H9 (cell line): ENCODE data around the gene HESX1. TPM values are rescaled to one million over a fixed set of nuclear protein-coding genes. Genes with fewer than 3 reads are reported as not detected.

Experiments used
- DNase-seq: peaks from one replicate; pipeline ENCODE4 v3.0.0-alpha.2; 2017
- H2AFZ ChIP-seq: one replicate; pipeline ENCODE4 v1.6.1; 2013; ENCODE audit warnings: mild to moderate bottlenecking, low read length, control low read depth, moderate library complexity
- H2AK5ac ChIP-seq: 2 replicates; pipeline ENCODE4 v1.6.1; 2013; ENCODE audit warnings: low read length, control low read depth, mixed read lengths; ENCODE audit not compliant: insufficient read length
- H2BK120ac ChIP-seq: one replicate; pipeline ENCODE4 v1.6.1; 2013; ENCODE audit warnings: low read depth, mild to moderate bottlenecking, low read length, control low read depth, inconsistent platforms; ENCODE audit not compliant: poor library complexity, severe bottlenecking
- H2BK12ac ChIP-seq: 2 replicates; pipeline ENCODE4 v1.6.1; 2013; ENCODE audit warnings: low read length, control low read depth, mixed read lengths, low read depth; ENCODE audit not compliant: insufficient read length
- H2BK15ac ChIP-seq: 2 replicates; pipeline ENCODE4 v1.6.1; 2013; ENCODE audit warnings: low read depth, low read length, control low read depth
- H2BK20ac ChIP-seq: one replicate; pipeline ENCODE4 v1.6.1; 2013; ENCODE audit warnings: low read depth, mild to moderate bottlenecking, low read length, control low read depth, inconsistent platforms; ENCODE audit not compliant: poor library complexity, severe bottlenecking
- H2BK5ac ChIP-seq: 2 replicates; pipeline ENCODE4 v1.6.1; 2013; ENCODE audit warnings: low read length, control low read depth, mixed read lengths; ENCODE audit not compliant: insufficient read length
- H3K14ac ChIP-seq: 2 replicates; pipeline ENCODE4 v1.6.1; 2013; ENCODE audit warnings: low read length, control low read depth; ENCODE audit not compliant: insufficient read depth
- H3K18ac ChIP-seq: 2 replicates; pipeline ENCODE4 v1.6.1; 2013; ENCODE audit warnings: low read depth, mild to moderate bottlenecking, mixed read lengths, low read length, control low read depth; ENCODE audit not compliant: insufficient read length
- H3K23ac ChIP-seq: 2 replicates; pipeline ENCODE4 v1.6.1; 2013; ENCODE audit warnings: low read length, control low read depth, mixed read lengths, low read depth; ENCODE audit not compliant: insufficient read length
- H3K23me2 ChIP-seq: 2 replicates; pipeline ENCODE4 v1.6.1; 2013; ENCODE audit warnings: low read depth, mild to moderate bottlenecking, mixed read lengths, low read length, control low read depth; ENCODE audit not compliant: insufficient read length, poor library complexity, severe bottlenecking
- H3K27ac ChIP-seq: 2 replicates; pipeline ENCODE4 v1.5.1; 2013; ENCODE audit warnings: low read length, control low read depth, mixed read lengths, low read depth; ENCODE audit not compliant: insufficient read length
- H3K27me3 ChIP-seq: 2 replicates; pipeline ENCODE4 v1.6.1; 2013; ENCODE audit warnings: low read length, control low read depth, inconsistent platforms; ENCODE audit not compliant: insufficient read depth
- H3K4ac ChIP-seq: 2 replicates; pipeline ENCODE4 v1.6.1; 2013; ENCODE audit warnings: low read depth, mild to moderate bottlenecking, control low read depth, inconsistent platforms, low read length, moderate library complexity
- H3K4me1 ChIP-seq: 2 replicates; pipeline ENCODE4 v1.6.1; 2013; ENCODE audit warnings: low read length, control low read depth, inconsistent platforms; ENCODE audit not compliant: insufficient read depth
- H3K4me2 ChIP-seq: 2 replicates; pipeline ENCODE4 v1.6.1; 2013; ENCODE audit warnings: low read length, control low read depth, mixed read lengths; ENCODE audit not compliant: insufficient read length, insufficient read depth
- H3K56ac ChIP-seq: 2 replicates; pipeline ENCODE4 v1.6.1; 2013; ENCODE audit warnings: low read depth, mild to moderate bottlenecking, mixed read lengths, low read length, control low read depth; ENCODE audit not compliant: insufficient read length
- H3K79me1 ChIP-seq: 2 replicates; pipeline ENCODE4 v1.6.1; 2013; ENCODE audit warnings: low read depth, mild to moderate bottlenecking, moderate library complexity, low read length, control low read depth, inconsistent platforms; ENCODE audit not compliant: insufficient read depth, poor library complexity, severe bottlenecking
- H3K79me2 ChIP-seq: 2 replicates; pipeline ENCODE4 v1.6.1; 2013; ENCODE audit warnings: low read length, control low read depth, inconsistent platforms; ENCODE audit not compliant: insufficient read depth
- H3K9ac ChIP-seq: 2 replicates; pipeline ENCODE4 v1.6.1; 2013; ENCODE audit warnings: low read length, control low read depth, mixed read lengths; ENCODE audit not compliant: insufficient read length; ENCODE audit errors: extremely low read depth
- H3K9me3 ChIP-seq: one replicate; pipeline ENCODE4 v1.6.1; 2013; ENCODE audit warnings: low read depth, low read length, inconsistent platforms; ENCODE audit not compliant: control insufficient read depth
- H3T11ph ChIP-seq: one replicate; pipeline ENCODE4 v1.6.1; 2013; ENCODE audit warnings: mild to moderate bottlenecking, low read length, control low read depth, inconsistent platforms
- H4K20me1 ChIP-seq: one replicate; pipeline ENCODE4 v1.6.1; 2013; ENCODE audit not compliant: control insufficient read depth, insufficient read length, insufficient read depth
- H4K5ac ChIP-seq: 2 replicates; pipeline ENCODE4 v1.6.1; 2013; ENCODE audit warnings: low read depth, mild to moderate bottlenecking, mixed read lengths, low read length, control low read depth; ENCODE audit not compliant: insufficient read length
- H4K8ac ChIP-seq: replicated peaks from 2 replicates; pipeline ENCODE4 v1.6.1; 2013; ENCODE audit warnings: low read length, control low read depth, mixed read lengths, low read depth; ENCODE audit not compliant: insufficient read length
- H4K91ac ChIP-seq: 2 replicates; pipeline ENCODE4 v1.6.1; 2013; ENCODE audit warnings: low read depth, mild to moderate bottlenecking, moderate library complexity, mixed read lengths, low read length, control low read depth; ENCODE audit not compliant: insufficient read length
- H3K27ac Mint-ChIP-seq, 3 experiments: 2 replicates in 2 of 3; 3 replicates in 1 of 3; pipeline ENCODE4 v1.8.0; 2020 to 2021; ENCODE audit warnings: mixed read lengths in 3 of 3, mild to moderate bottlenecking in 1 of 3, moderate library complexity in 1 of 3
- H3K27me3 Mint-ChIP-seq: 2 replicates; pipeline ENCODE4 v1.8.0; 2021; ENCODE audit warnings: low read depth, mild to moderate bottlenecking, moderate library complexity, mixed read lengths
- H3K36me3 Mint-ChIP-seq, 3 experiments: 2 replicates in 2 of 3; 3 replicates in 1 of 3; pipeline ENCODE4 v1.8.0; 2020 to 2021; ENCODE audit warnings: low read depth in 3 of 3, mixed read lengths in 3 of 3; ENCODE audit not compliant: insufficient read depth in 1 of 3
- H3K4me1 Mint-ChIP-seq, 2 experiments: 2 replicates each; pipeline ENCODE4 v1.8.0; 2020; ENCODE audit warnings: mixed read lengths in 2 of 2
- H3K4me3 Mint-ChIP-seq, 2 experiments: 2 replicates in 1 of 2; 3 replicates in 1 of 2; pipeline ENCODE4 v1.8.0; 2020 to 2021; ENCODE audit warnings: mild to moderate bottlenecking in 2 of 2, mixed read lengths in 2 of 2, moderate library complexity in 1 of 2
- H3K9me3 Mint-ChIP-seq, 2 experiments: 2 replicates in 1 of 2; 3 replicates in 1 of 2; pipeline ENCODE4 v1.8.0; 2020; ENCODE audit warnings: mild to moderate bottlenecking in 2 of 2, mixed read lengths in 2 of 2, moderate library complexity in 1 of 2
- CTCF ChIP-seq: fragments of 200-600 bp; sonication (generic); conservative IDR thresholded peaks from 3 replicates; pipeline ENCODE4 v1.8.0; 2021; ENCODE audit warnings: antibody characterized with exemption, mild to moderate bottlenecking
- WGBS: extraction: QIAGEN DNeasy Blood & Tissue Kit; methylation state at CpG from one replicate; pipeline ENCODE4 v1.1.7; 2013; ENCODE audit warnings: missing lambda C conversion rate, low lambda C conversion rate, mixed read lengths; ENCODE audit not compliant: insufficient read length; ENCODE audit errors: extremely low coverage; 5-methylcytosine and 5-hydroxymethylcytosine counted together
- total RNA-seq: library from RNA; stranded (reverse); gene quantifications from 2 replicates; pipeline ENCODE4 v1.2.1, GENCODE V29; 2021

HESX1 gene
- total RNA-seq, 1 experiment from 2014 or later: 28.4 TPM

GRCh38 chr3:57234613-57235575 is 35.1 kb upstream of the HESX1 start:
- no peak overlapping the region for H3K56ac ChIP-seq
- H3K23ac ChIP-seq: no peak overlapping the region
- no peak overlapping the region for H4K8ac ChIP-seq
- no peaks in the 10 kb centered on the region for H3K27me3 Mint-ChIP-seq
- no peak overlapping the region for H3T11ph ChIP-seq
- no peak overlapping the region for H3K4me2 ChIP-seq
- no peak overlapping the region for H3K18ac ChIP-seq
- no peaks in the 10 kb centered on the region for H4K20me1 ChIP-seq
- no peak overlapping the region for H4K5ac ChIP-seq
- peaks cover 11 to 19% (median 15%) of the 10 kb centered on the region in 3 experiments for H3K36me3 Mint-ChIP-seq
- H2AFZ ChIP-seq: no peak overlapping the region
- H2BK5ac ChIP-seq: no peak overlapping the region
- TF ChIP-seq CTCF: no peak
- H3K4me1 Mint-ChIP-seq: no peaks in the 10 kb centered on the region
- no peak overlapping the region for H2BK120ac ChIP-seq
- no peak overlapping the region for H2BK20ac ChIP-seq
- H2BK12ac ChIP-seq: no peak overlapping the region
- no peak overlapping the region for H3K4me3 Mint-ChIP-seq
- H3K4me1 ChIP-seq: no peaks in the 10 kb centered on the region
- WGBS: no CpG with 5 or more reads among the region's 13 CpGs
- 0 out of 2 replicates have a peak, but pooled peaks cover 2% of the 10 kb centered on the region for H3K79me2 ChIP-seq
- no peak overlapping the region for H3K27ac Mint-ChIP-seq
- no peak overlapping the region for H4K91ac ChIP-seq
- no peaks in the 10 kb centered on the region for H3K27me3 ChIP-seq
- no peak overlapping the region for H2AK5ac ChIP-seq
- DNase-seq: no peak
- no peaks in the 10 kb centered on the region for H3K9me3 ChIP-seq
- no peaks in the 10 kb centered on the region for H3K9me3 Mint-ChIP-seq
- no peak overlapping the region for H3K27ac ChIP-seq
- no peaks in the 10 kb centered on the region for H3K23me2 ChIP-seq
- H3K14ac ChIP-seq: no peak overlapping the region
- H2BK15ac ChIP-seq: no peak overlapping the region
- H3K4ac ChIP-seq: no peak overlapping the region
- no peak overlapping the region for H3K9ac ChIP-seq
- no peaks in the 10 kb centered on the region for H3K79me1 ChIP-seq
